Measurements from ENCODE around the gene SHB.

DNA sequence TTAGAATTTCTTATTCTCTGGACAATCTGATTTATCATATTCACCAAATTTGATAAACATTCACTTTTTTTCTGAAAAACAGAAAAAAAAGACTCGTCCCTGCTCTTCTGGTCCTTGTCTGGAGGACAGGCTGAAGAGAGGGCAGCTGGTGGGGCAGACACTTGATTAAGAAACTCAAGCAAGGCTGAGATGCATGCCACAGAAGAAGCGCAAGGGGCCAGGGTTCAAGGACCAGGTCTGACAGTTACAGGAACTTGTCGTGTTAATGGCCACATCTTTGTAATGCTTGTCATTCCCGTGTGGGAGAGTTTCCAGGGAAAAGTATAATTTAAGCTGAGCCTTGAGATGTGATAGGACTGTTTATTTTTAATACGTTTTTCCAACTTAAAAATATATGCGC is 40.6 kb upstream of the SHB start:
- TF ChIP-seq ZNF138 (tag by site-specific recombination; IDR thresholded peaks at IDR 0.05; ENCODE audit: borderline replicate concordance) (no peak), ZNF843 (tag by site-specific recombination; IDR thresholded peaks at IDR 0.05) (no peak), MEIS1 (CRISPR knock-in tag; IDR thresholded peaks at IDR 0.05; ENCODE audit: borderline replicate concordance) (no peak), REST (tag by site-specific recombination; IDR thresholded peaks at IDR 0.05) (no peak), ZNF501 (tag by site-specific recombination; IDR thresholded peaks at IDR 0.05) (no peak), ZNF544 (tag by site-specific recombination; IDR thresholded peaks at IDR 0.05) (no peak), ZNF701 (tag by site-specific recombination; IDR thresholded peaks at IDR 0.05) (no peak), ZNF416 (tag by site-specific recombination; IDR thresholded peaks at IDR 0.05) (no peak), ZNF302 (tag by site-specific recombination; IDR thresholded peaks at IDR 0.05; ENCODE audit: low read depth) (no peak), ZNF274 (IDR thresholded peaks at IDR 0.05; ENCODE audit: low read length) (no peak), ZNF274 (tag by site-specific recombination; IDR thresholded peaks at IDR 0.05; ENCODE audit: borderline replicate concordance) (no peak), RBAK (tag by site-specific recombination; IDR thresholded peaks at IDR 0.05) (no peak), ZNF513 (tag by site-specific recombination; IDR thresholded peaks at IDR 0.05) (no peak)
- TF ChIP-seq, protein P1, sequence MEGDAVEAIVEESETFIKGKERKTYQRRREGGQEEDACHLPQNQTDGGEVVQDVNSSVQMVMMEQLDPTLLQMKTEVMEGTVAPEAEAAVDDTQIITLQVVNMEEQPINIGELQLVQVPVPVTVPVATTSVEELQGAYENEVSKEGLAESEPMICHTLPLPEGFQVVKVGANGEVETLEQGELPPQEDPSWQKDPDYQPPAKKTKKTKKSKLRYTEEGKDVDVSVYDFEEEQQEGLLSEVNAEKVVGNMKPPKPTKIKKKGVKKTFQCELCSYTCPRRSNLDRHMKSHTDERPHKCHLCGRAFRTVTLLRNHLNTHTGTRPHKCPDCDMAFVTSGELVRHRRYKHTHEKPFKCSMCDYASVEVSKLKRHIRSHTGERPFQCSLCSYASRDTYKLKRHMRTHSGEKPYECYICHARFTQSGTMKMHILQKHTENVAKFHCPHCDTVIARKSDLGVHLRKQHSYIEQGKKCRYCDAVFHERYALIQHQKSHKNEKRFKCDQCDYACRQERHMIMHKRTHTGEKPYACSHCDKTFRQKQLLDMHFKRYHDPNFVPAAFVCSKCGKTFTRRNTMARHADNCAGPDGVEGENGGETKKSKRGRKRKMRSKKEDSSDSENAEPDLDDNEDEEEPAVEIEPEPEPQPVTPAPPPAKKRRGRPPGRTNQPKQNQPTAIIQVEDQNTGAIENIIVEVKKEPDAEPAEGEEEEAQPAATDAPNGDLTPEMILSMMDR (tag by site-specific recombination; IDR thresholded peaks at IDR 0.05), result no peak
- TF ChIP-seq, protein P2, sequence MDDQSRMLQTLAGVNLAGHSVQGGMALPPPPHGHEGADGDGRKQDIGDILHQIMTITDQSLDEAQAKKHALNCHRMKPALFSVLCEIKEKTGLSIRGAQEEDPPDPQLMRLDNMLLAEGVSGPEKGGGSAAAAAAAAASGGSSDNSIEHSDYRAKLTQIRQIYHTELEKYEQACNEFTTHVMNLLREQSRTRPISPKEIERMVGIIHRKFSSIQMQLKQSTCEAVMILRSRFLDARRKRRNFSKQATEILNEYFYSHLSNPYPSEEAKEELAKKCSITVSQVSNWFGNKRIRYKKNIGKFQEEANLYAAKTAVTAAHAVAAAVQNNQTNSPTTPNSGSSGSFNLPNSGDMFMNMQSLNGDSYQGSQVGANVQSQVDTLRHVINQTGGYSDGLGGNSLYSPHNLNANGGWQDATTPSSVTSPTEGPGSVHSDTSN (CRISPR knock-in tag; IDR thresholded peaks at IDR 0.05), result no peak
